Measurements from ENCODE around the gene ALDH1B1. TPM values are rescaled to one million over a fixed set of nuclear protein-coding genes. Genes with fewer than 3 reads are reported as not detected.
A peak's percentile ranks its signal among the peaks of the same experiment; 100 is the strongest.

Gene ALDH1B1
- total RNA-seq (2021) (13.1 and 18.9 TPM in 2 replicates), Bru-seq, nascent RNA (percentile 58 among the genes with signal in this experiment), BruChase-seq, experiment 1, labeled RNA remaining after a 2-hour chase (percentile 66 among the genes with signal in this experiment), BruChase-seq, experiment 2, labeled RNA remaining after a 6-hour chase (percentile 87 among the genes with signal in this experiment)
- long read RNA-seq, transcript ALDH1B1-201 (2 exons, 3,066 nt), result major isoform, 16 of 19 reads
- long read RNA-seq, partial matches to known transcripts, result 0 of 19 reads
- long read RNA-seq, other reads (novel, unspliced or antisense), result 3 of 19 reads

- Histone ChIP-seq H3K27me3 (ENCODE audit: insufficient read depth, low read depth) (no peaks in the 10 kb centered on the region), H3K27ac (no peak within 1 kb of the TSS), H4K20me1 (ENCODE audit: insufficient read depth) (no peaks in the 10 kb centered on the region), H3F3A (ENCODE audit: insufficient read depth, low read depth) (no peaks in the 10 kb centered on the region), H3K4me2 (peak within 1 kb of the TSS; percentile 81), H3K4me1 (replicated peaks; ENCODE audit: insufficient read depth) (no peaks in the 10 kb centered on the region), H3K9me3 (ENCODE audit: insufficient read depth, low read depth) (no peaks in the 10 kb centered on the region), H2AFZ (peak within 1 kb of the TSS; percentile 92), H3K9me2 (ENCODE audit: insufficient read depth) (no peaks in the 10 kb centered on the region), H3K79me2 (ENCODE audit: low read depth) (peaks cover 11% of the 10 kb centered on the region), H3K4me3 (peak within 1 kb of the TSS; percentile 88), H3K36me3 (ENCODE audit: low read depth) (no peaks in the 10 kb centered on the region)
- peak; percentile 62 to 80 for DNase-seq
- TF ChIP-seq CTCF (conservative IDR thresholded peaks at IDR 0.05), result no peak; the same call in 1 of the 2 replicates
- TF ChIP-seq EZH2 (IDR thresholded peaks at IDR 0.05; ENCODE audit: low read depth), result no peak
- POLR2A ChIA-PET (ENCODE audit: unreplicated experiment), result interaction anchor here (0.6 kb wide), 1 partner anchor 314 kb away, joined by 4 read pairs; no protein-coding TSS in a partner anchor
- CTCF ChIA-PET, result interaction anchor here (0.6 kb wide), 1 partner anchor 479 kb away, joined by 3 read pairs; no protein-coding TSS in a partner anchor
- intact Hi-C loops (cut with micrococcal nuclease; ENCODE audit: unreplicated experiment), result no loop called here
- no TSS peak for BruUV-seq (replicated peaks)
These were observed at the start of gene ALDH1B1 for GRCh38 chr9:38392235-38393127. Gene ALDH1B1 (plus strand): TSS chr9:38392702. CDS start chr9:38395749, 3,047 bp downstream.

DNA sequence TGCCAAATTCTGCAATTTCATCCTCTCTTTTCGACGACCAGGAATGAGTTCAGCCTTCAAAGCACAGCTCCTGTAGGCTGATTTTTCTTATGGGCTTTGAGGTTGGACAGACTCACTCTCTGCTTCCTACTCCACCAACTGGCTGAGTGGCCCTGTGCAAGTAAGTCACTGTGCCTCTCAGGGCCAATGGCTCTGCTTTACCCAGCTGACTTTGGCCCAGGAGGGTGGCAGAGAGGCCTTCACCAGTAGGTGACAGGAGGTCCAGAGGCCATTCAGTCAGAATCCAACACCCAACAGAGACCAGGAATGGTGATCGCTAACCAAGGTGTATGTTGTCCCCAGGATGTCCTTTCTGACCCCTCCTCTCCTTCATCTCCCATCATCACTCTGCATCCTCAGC, 49.5 kb upstream of the ALDH1B1 start:
- no peaks in the 10 kb centered on the region for H3K9me2 ChIP-seq (ENCODE audit: insufficient read depth)
- H3K27ac ChIP-seq, result no peak overlapping the region
- H3K79me2 ChIP-seq (ENCODE audit: low read depth), result no peaks in the 10 kb centered on the region
- H4K20me1 ChIP-seq (ENCODE audit: insufficient read depth), result no peaks in the 10 kb centered on the region
- no peaks in the 10 kb centered on the region for H3K9me3 ChIP-seq (ENCODE audit: insufficient read depth, low read depth)
- H3K4me1 ChIP-seq (replicated peaks; ENCODE audit: insufficient read depth), result no peaks in the 10 kb centered on the region
- no peak overlapping the region for H2AFZ ChIP-seq
- BruUV-seq (replicated peaks), result no TSS peak
- no peak for DNase-seq
- no peaks in the 10 kb centered on the region for H3K36me3 ChIP-seq (ENCODE audit: low read depth)
- H3F3A ChIP-seq (ENCODE audit: insufficient read depth, low read depth), result no peaks in the 10 kb centered on the region
- ChIA-PET POLR2A (ENCODE audit: unreplicated experiment) (no interaction called here), CTCF (no interaction called here)
- H3K4me3 ChIP-seq, result no peak overlapping the region
- intact Hi-C loops (cut with micrococcal nuclease; ENCODE audit: unreplicated experiment), result no loop called here
- H3K4me2 ChIP-seq, result no peak overlapping the region
- H3K27me3 ChIP-seq (ENCODE audit: insufficient read depth, low read depth), result no peaks in the 10 kb centered on the region
- TF ChIP-seq EZH2 (IDR thresholded peaks at IDR 0.05; ENCODE audit: low read depth), result no peak
- no peak for TF ChIP-seq CTCF (conservative IDR thresholded peaks at IDR 0.05)

GRCh38 chr9:38343552-38343951, 49.0 kb upstream of the ALDH1B1 start:
- POLR2A ChIA-PET (ENCODE audit: unreplicated experiment), result interaction anchor here (0.6 kb wide), 1 partner anchor 164 kb away, joined by 4 read pairs; no protein-coding TSS in a partner anchor
- TF ChIP-seq CTCF (conservative IDR thresholded peaks at IDR 0.05) (no peak), EZH2 (IDR thresholded peaks at IDR 0.05; ENCODE audit: low read depth) (no peak)
- intact Hi-C loops (cut with micrococcal nuclease; ENCODE audit: unreplicated experiment), result no loop called here
- Histone ChIP-seq H3K27ac (no peak overlapping the region), H3F3A (ENCODE audit: insufficient read depth, low read depth) (no peaks in the 10 kb centered on the region), H3K9me2 (ENCODE audit: insufficient read depth) (no peaks in the 10 kb centered on the region), H3K4me2 (no peak overlapping the region), H3K9me3 (ENCODE audit: insufficient read depth, low read depth) (no peaks in the 10 kb centered on the region), H3K4me3 (no peak overlapping the region), H3K4me1 (replicated peaks; ENCODE audit: insufficient read depth) (no peaks in the 10 kb centered on the region), H3K27me3 (ENCODE audit: insufficient read depth, low read depth) (no peaks in the 10 kb centered on the region), H4K20me1 (ENCODE audit: insufficient read depth) (no peaks in the 10 kb centered on the region), H3K79me2 (ENCODE audit: low read depth) (no peaks in the 10 kb centered on the region), H3K36me3 (ENCODE audit: low read depth) (no peaks in the 10 kb centered on the region), H2AFZ (no peak overlapping the region)
- no peak for DNase-seq
- CTCF ChIA-PET, result no interaction called here
- no TSS peak for BruUV-seq (replicated peaks)
